OCI-M1 (cell line): ENCODE measurements around the gene KLF13.

ENCODE experiments used
- DNase-seq: peaks from one replicate; lab custom pipeline; 2025; lab: John Stamatoyannopoulos, UW

The KLF13 gene

GRCh38 chr15:31403096-31403495, 76.5 kb downstream of the KLF13 start:
- DNase-seq = no peak

- no peak for DNase-seq
Observed at GRCh38 chr15:31403606-31404005, 77.0 kb downstream of the KLF13 start.

GRCh38 chr15:31404345-31404744, 77.7 kb downstream of the KLF13 start:
- no peak for DNase-seq

- DNase-seq = no peak
Observed at GRCh38 chr15:31405200-31405920, 78.7 kb downstream of the KLF13 start.

- DNase-seq = no peak
Observed at GRCh38 chr15:31407376-31407775, 80.7 kb downstream of the KLF13 start.

GRCh38 chr15:31407851-31408250, 81.2 kb downstream of the KLF13 start:
- no peak for DNase-seq

GRCh38 chr15:31408724-31409123, 82.1 kb downstream of the KLF13 start:
- DNase-seq = no peak

- DNase-seq = no peak
Observed at GRCh38 chr15:31409171-31409570, 82.5 kb downstream of the KLF13 start.

- no peak for DNase-seq
Observed at GRCh38 chr15:31412824-31413223, 86.2 kb downstream of the KLF13 start.

- DNase-seq = no peak
Observed at GRCh38 chr15:31415201-31415600, 88.6 kb downstream of the KLF13 start.

GRCh38 chr15:31419820-31420219, 93.2 kb downstream of the KLF13 start:
- DNase-seq = no peak

- DNase-seq = no peak
Observed at GRCh38 chr15:31427411-31427810, 100.8 kb downstream of the KLF13 start.
